GM21381 (cell line): ENCODE measurements around the gene APLN.

ENCODE experiments used
- ATAC-seq: cut with Tn5 transposase; IDR thresholded peaks from one replicate; pipeline ENCODE4 v1.9.1; 2021; ENCODE audit warnings: mild to moderate bottlenecking, moderate library complexity; ENCODE audit not compliant: unreplicated experiment

APLN gene

GRCh38 chrX:129642641-129643040 lies 12.1 kb downstream of the APLN start:
- ATAC-seq, result no peak

- ATAC-seq, result no peak
Measured at GRCh38 chrX:129641941-129642340, 12.8 kb downstream of the APLN start.

GRCh38 chrX:129641469-129641868 lies 13.3 kb downstream of the APLN start:
- no peak for ATAC-seq

GRCh38 chrX:129640737-129641136 lies 14.0 kb downstream of the APLN start:
- ATAC-seq, result no peak

- no peak for ATAC-seq
Measured at GRCh38 chrX:129638917-129639316, 15.8 kb downstream of the APLN start.

GRCh38 chrX:129637217-129638109 lies 17.3 kb downstream of the APLN start:
- peak; percentile 57 for ATAC-seq

GRCh38 chrX:129636175-129636681 lies 18.5 kb downstream of the APLN start:
- ATAC-seq, result no peak

- ATAC-seq, result no peak
Measured at GRCh38 chrX:129634541-129634940, 20.2 kb downstream of the APLN start.

GRCh38 chrX:129632443-129632842 lies 22.3 kb downstream of the APLN start:
- no peak for ATAC-seq

GRCh38 chrX:129631849-129632248 lies 22.9 kb downstream of the APLN start:
- ATAC-seq, result no peak

- ATAC-seq, result no peak
Measured at GRCh38 chrX:129629837-129630236, 24.9 kb downstream of the APLN start.

- no peak for ATAC-seq
Measured at GRCh38 chrX:129626026-129626425, 28.7 kb downstream of the APLN start.

GRCh38 chrX:129622757-129623301 lies 31.9 kb downstream of the APLN start:
- no peak for ATAC-seq

GRCh38 chrX:129618997-129619396 lies 35.8 kb downstream of the APLN start:
- ATAC-seq, result no peak

GRCh38 chrX:129617420-129617819 lies 37.3 kb downstream of the APLN start:
- ATAC-seq, result no peak

GRCh38 chrX:129614481-129615255 lies 40.1 kb downstream of the APLN start:
- no peak for ATAC-seq

GRCh38 chrX:129613596-129613995 lies 41.2 kb downstream of the APLN start:
- ATAC-seq, result no peak

- no peak for ATAC-seq
Measured at GRCh38 chrX:129612396-129612795, 42.4 kb downstream of the APLN start.

- no peak for ATAC-seq
Measured at GRCh38 chrX:129609395-129609794, 45.4 kb downstream of the APLN start.

- no peak for ATAC-seq
Measured at GRCh38 chrX:129608496-129608895, 46.3 kb downstream of the APLN start.

- peak; percentile 43 for ATAC-seq
Measured at GRCh38 chrX:129606918-129607317, 47.8 kb downstream of the APLN start.
